Smooth muscle cell (in vitro differentiated cells): Measurements from ENCODE around the gene ITGA1. TPM values are rescaled to one million over a fixed set of nuclear protein-coding genes. Genes with fewer than 3 reads are reported as not detected.

Experiments
- DNase-seq: peaks from one replicate; lab custom pipeline; 2025; ENCODE audit not compliant: unreplicated experiment; lab: John Stamatoyannopoulos, UW
- H2AFZ ChIP-seq: fragments of 200-600 bp; sonication (generic); 2 replicates; pipeline ENCODE4 v1.6.0; 2016; ENCODE audit warnings: antibody characterized with exemption, low read depth, mild to moderate bottlenecking
- H3F3A ChIP-seq: fragments of 200-600 bp; sonication (generic); 2 replicates; pipeline ENCODE4 v1.6.0; 2017; ENCODE audit warnings: antibody characterized with exemption, low read depth
- H3K27ac ChIP-seq: fragments of 200-600 bp; sonication (generic); 2 replicates; pipeline ENCODE4 v1.5.1; 2016; ENCODE audit warnings: low read depth, mild to moderate bottlenecking
- H3K27me3 ChIP-seq: fragments of 200-600 bp; sonication (generic); 2 replicates; pipeline ENCODE4 v1.6.1; 2016; ENCODE audit warnings: low read depth, mild to moderate bottlenecking
- H3K36me3 ChIP-seq: fragments of 200-600 bp; sonication (generic); 2 replicates; pipeline ENCODE4 v1.5.1; 2016; ENCODE audit warnings: low read depth
- H3K4me1 ChIP-seq: fragments of 200-600 bp; sonication (generic); 2 replicates; pipeline ENCODE4 v1.5.1; 2016; ENCODE audit warnings: low read depth
- H3K4me2 ChIP-seq: fragments of 200-600 bp; sonication (generic); 2 replicates; pipeline ENCODE4 v1.6.0; 2016; ENCODE audit warnings: mild to moderate bottlenecking
- H3K4me3 ChIP-seq: fragments of 200-600 bp; sonication (generic); 2 replicates; pipeline ENCODE4 v1.5.1; 2016; ENCODE audit warnings: mild to moderate bottlenecking
- H3K79me2 ChIP-seq: fragments of 200-600 bp; sonication (generic); 2 replicates; pipeline ENCODE4 v1.6.0; 2016; ENCODE audit warnings: low read depth, mild to moderate bottlenecking
- H3K9ac ChIP-seq: fragments of 200-600 bp; sonication (generic); 2 replicates; pipeline ENCODE4 v1.6.0; 2016; ENCODE audit warnings: low read depth
- H3K9me3 ChIP-seq: fragments of 200-600 bp; sonication (generic); replicated peaks from 2 replicates; pipeline ENCODE4 v1.5.1; 2016; ENCODE audit warnings: low read depth
- H4K20me1 ChIP-seq: fragments of 200-600 bp; sonication (generic); 2 replicates; pipeline ENCODE4 v1.6.0; 2016; ENCODE audit warnings: low read depth
- CTCF ChIP-seq: fragments of 200-600 bp; sonication (generic); IDR thresholded peaks from 2 replicates; pipeline ENCODE4 v1.5.1; 2017; ENCODE audit warnings: borderline replicate concordance, mild to moderate bottlenecking, antibody characterized with exemption; ENCODE audit not compliant: insufficient read depth, poor library complexity, severe bottlenecking
- WGBS: methylation state at CpG from one replicate; pipeline ENCODE4 v1.1.7; 2016; ENCODE audit warnings: low lambda C conversion rate; 5-methylcytosine and 5-hydroxymethylcytosine counted together
- polyA plus RNA-seq: library from polyadenylated mRNA; unstranded; fragments of >200 nt; fragmentation: Nextera tagmentation; extraction: Ambion mirVana; gene quantifications from 2 replicates; pipeline ENCODE4 v1.2.1, GENCODE V29; 2016
- total RNA-seq: library from RNA; depleted of rRNA; stranded (reverse); fragments of >200 nt; gene quantifications from 2 replicates; pipeline ENCODE4 v1.2.3, GENCODE V29; 2014

Gene ITGA1
- total and polyA plus RNA-seq, 2 experiments from 2014 or later, result 85.2 to 250 TPM

DNA sequence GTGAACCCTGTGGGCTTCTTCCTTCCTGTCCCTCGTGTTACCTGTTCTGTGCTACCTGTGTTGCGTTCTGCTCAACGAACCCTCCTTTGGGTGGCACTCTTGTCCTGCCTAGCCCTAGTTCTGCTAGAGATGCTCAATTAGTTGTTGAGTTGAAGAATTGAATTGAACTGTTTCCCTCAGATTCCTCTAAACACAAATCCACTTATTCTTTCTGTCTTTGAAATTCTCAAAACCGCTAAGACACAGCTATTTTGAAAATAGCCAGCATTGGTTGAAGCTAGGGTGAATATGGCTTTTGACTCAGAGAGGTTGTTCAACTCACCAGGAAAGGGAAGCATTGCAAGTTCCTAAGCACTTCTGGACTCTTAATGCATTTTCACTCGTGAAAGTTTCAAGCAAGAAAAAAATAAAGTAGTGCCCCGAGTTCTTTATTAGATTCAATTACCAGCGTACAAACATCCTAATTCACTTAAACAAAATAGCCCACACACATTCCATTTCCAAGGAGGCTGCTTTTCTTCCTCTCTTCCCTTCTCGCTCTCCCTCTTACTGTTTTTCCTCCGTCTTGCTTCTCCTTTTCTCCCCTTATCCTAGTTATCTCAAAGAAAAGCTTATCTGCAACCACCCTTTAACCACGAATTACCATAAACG lies 642 bp upstream of the ITGA1 start:
- Histone ChIP-seq H3K9ac (peak overlapping the region; percentile 79), H3K79me2 (peaks cover 41% of the 10 kb centered on the region), H2AFZ (peak overlapping the region; percentile 82), H3K27me3 (no peaks in the 10 kb centered on the region), H3F3A (peaks cover 17% of the 10 kb centered on the region), H3K4me1 (peaks cover 6% of the 10 kb centered on the region), H4K20me1 (no peaks in the 10 kb centered on the region), H3K27ac (peak overlapping the region; percentile 90), H3K4me2 (peak overlapping the region; percentile 85), H3K4me3 (peak overlapping the region; percentile 76), H3K36me3 (no peaks in the 10 kb centered on the region), H3K9me3 (no peaks in the 10 kb centered on the region)
- no peak for TF ChIP-seq CTCF
- 4% methylated on average over 11 of the region's 11 CpGs for WGBS
- DNase-seq, result no peak

DNA sequence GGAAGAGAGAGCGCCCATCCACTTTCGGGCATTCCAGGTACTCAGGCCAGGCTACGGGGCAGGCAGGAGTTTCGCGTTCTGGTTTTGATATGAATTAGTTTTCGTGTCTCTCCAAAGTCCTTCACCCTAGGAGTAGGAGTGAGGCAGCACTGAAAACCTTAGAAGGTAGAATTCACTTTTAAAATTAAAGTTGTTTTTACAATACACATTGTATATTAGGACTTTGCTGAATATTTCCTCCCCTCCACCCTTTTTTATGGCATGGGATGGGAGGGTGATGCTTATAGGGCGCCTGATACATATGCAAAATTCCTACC lies 747 bp downstream of the ITGA1 start:
- Histone ChIP-seq H3K27ac (peak overlapping the region; percentile 90), H2AFZ (peak overlapping the region; percentile 82), H3K79me2 (peaks cover 55% of the 10 kb centered on the region), H3K4me3 (peak overlapping the region; percentile 76), H3F3A (peaks cover 17% of the 10 kb centered on the region), H3K9ac (peak overlapping the region; percentile 79), H4K20me1 (peaks cover 7% of the 10 kb centered on the region), H3K36me3 (no peaks in the 10 kb centered on the region), H3K9me3 (no peaks in the 10 kb centered on the region), H3K27me3 (no peaks in the 10 kb centered on the region), H3K4me2 (peak overlapping the region; percentile 85), H3K4me1 (peaks cover 16% of the 10 kb centered on the region)
- TF ChIP-seq CTCF, result no peak
- no peak for DNase-seq
- WGBS, result 3% methylated on average over 7 of the region's 7 CpGs

DNA sequence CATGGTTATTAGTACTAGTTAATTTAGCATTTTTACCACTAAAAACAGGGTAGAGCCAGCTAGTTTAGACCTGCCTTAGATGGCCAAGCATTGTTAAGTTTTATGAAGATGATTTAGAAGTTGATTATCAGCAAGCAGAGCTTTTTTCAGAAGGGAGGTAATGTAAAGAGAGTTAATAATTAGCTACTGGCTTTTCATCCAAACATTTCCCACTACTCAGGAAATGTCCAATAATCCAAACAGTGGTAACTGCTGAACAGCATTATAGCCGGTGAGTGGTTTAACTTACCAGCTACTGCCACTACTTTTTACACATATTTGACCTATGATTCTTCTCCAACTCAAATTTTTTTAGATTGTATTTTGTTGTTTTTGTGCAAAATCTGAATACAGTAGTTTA lies 1.7 kb downstream of the ITGA1 start:
- H3K9me3 ChIP-seq, result no peaks in the 10 kb centered on the region
- H3K27me3 ChIP-seq, result no peaks in the 10 kb centered on the region
- peak overlapping the region; percentile 76 for H3K4me3 ChIP-seq
- H4K20me1 ChIP-seq, result peaks cover 7% of the 10 kb centered on the region
- peak overlapping the region; percentile 85 for H3K4me2 ChIP-seq
- TF ChIP-seq CTCF, result no peak
- peaks cover 17% of the 10 kb centered on the region for H3F3A ChIP-seq
- H3K4me1 ChIP-seq, result peaks cover 19% of the 10 kb centered on the region
- peaks cover 64% of the 10 kb centered on the region for H3K79me2 ChIP-seq
- H3K9ac ChIP-seq, result peak overlapping the region; percentile 79
- no peak overlapping the region for H2AFZ ChIP-seq
- peak overlapping the region; percentile 90 for H3K27ac ChIP-seq
- DNase-seq, result no peak
- WGBS, result 11% methylated on average over 1 of the region's 1 CpG
- H3K36me3 ChIP-seq, result no peaks in the 10 kb centered on the region

- no peaks in the 10 kb centered on the region for H3K36me3 ChIP-seq
- peak overlapping the region; percentile 90 for H3K27ac ChIP-seq
- peaks cover 24% of the 10 kb centered on the region for H3K4me1 ChIP-seq
- TF ChIP-seq CTCF, result no peak
- peaks cover 17% of the 10 kb centered on the region for H3F3A ChIP-seq
- no peaks in the 10 kb centered on the region for H3K9me3 ChIP-seq
- DNase-seq, result no peak
- no peaks in the 10 kb centered on the region for H3K27me3 ChIP-seq
- peak overlapping the region; percentile 76 for H3K4me3 ChIP-seq
- 63% methylated on average over 2 of the region's 2 CpGs for WGBS
- H3K9ac ChIP-seq, result peak overlapping the region; percentile 79
- H4K20me1 ChIP-seq, result peaks cover 7% of the 10 kb centered on the region
- peaks cover 69% of the 10 kb centered on the region for H3K79me2 ChIP-seq
- H2AFZ ChIP-seq, result no peak overlapping the region
- peak overlapping the region; percentile 85 for H3K4me2 ChIP-seq
These were observed 2.1 kb downstream of the ITGA1 start for GRCh38 chr5:52789851-52790250.
